Mammary epithelial cell (primary cell): Measurements from ENCODE around the gene ZFP69.

Experiments used
- CTCF ChIP-seq, 2 donors: IDR thresholded peaks in 1 of 2; conservative IDR thresholded peaks in 1 of 2; 2 replicates each; pipeline ENCODE4 v1.5.1; 2011 to 2012; ENCODE audit warnings: inconsistent platforms in 2 of 2, low read length in 2 of 2, mild to moderate bottlenecking in 2 of 2, control low read depth in 1 of 2, low read depth in 1 of 2; ENCODE audit not compliant: insufficient read depth in 1 of 2; ENCODE audit errors: extremely low read depth in 1 of 2
- EZH2 ChIP-seq: IDR thresholded peaks from 2 replicates; pipeline ENCODE4 v1.6.1; 2012; ENCODE audit warnings: low read length, inconsistent platforms, borderline replicate concordance

GRCh38 chr1:40439247-40439646, 37.8 kb upstream of the ZFP69 start:
- no peak for TF ChIP-seq CTCF (conservative IDR thresholded peaks at IDR 0.05 in 1 of 2, IDR thresholded peaks at IDR 0.05 in 1 of 2; ENCODE audit: extremely low read depth in 1 of 2, insufficient read depth in 1 of 2, low read depth in 1 of 2, low read length in 2 of 2)
- no peak for TF ChIP-seq EZH2
